A549 (cell line): ENCODE results near the gene TMX4. TPM values are rescaled to one million over a fixed set of nuclear protein-coding genes. Genes with fewer than 3 reads are reported as not detected.
A peak's percentile ranks its signal among the peaks of the same experiment; 100 is the strongest.

ENCODE experiments used
- ATAC-seq, 2 experiments: fragments of 200-7000 bp in 1 of 2; fragments of >200 bp in 1 of 2; cut with Nextera tagmentation in 1 of 2; cut with Tn5 transposase in 1 of 2; 3 replicates each; pipeline versions ENCODE4 v1.8.0 to v1.9.1; 2018 to 2020; ENCODE audit warnings: mild to moderate bottlenecking in 1 of 2, moderate library complexity in 1 of 2
- CTCF ChIA-PET: fragments of 300-600 bp; sonication (Branson Sonifier 250); formaldehyde crosslinking; extraction: SDS; loops from one replicate; lab custom pipeline; 2021; ENCODE audit warnings: antibody characterized with exemption, inconsistent platforms; lab: Yijun Ruan, JAX
- POLR2A ChIA-PET: fragments of 350-600 bp; formaldehyde crosslinking; extraction: SDS; loops from one replicate; lab custom pipeline; 2021; ENCODE audit warnings: antibody characterized with exemption, inconsistent platforms; lab: Yijun Ruan, JAX
- DNase-seq, 2 experiments: peaks; one replicate each; pipeline versions ENCODE4 v3.0.0 to v3.0.0-alpha.2; 2011 to 2016; ENCODE audit warnings: low read depth in 1 of 2, low spot score in 1 of 2
- FAIRE-seq: peaks from 2 replicates; lab custom pipeline; 2011; peaks lifted over from hg19 to GRCh38; lab: Jason Lieb, UNC
- H3K27ac ChIP-seq, 2 experiments: fragments of >200 bp; sonication (Bioruptor Twin); formaldehyde crosslinking; 3 replicates each; pipeline ENCODE4 v1.5.1; 2016 to 2017
- H3K4me1 ChIP-seq: fragments of >200 bp; sonication (Bioruptor Twin); formaldehyde crosslinking; 3 replicates; pipeline ENCODE4 v1.6.1; 2016
- H3K4me2 ChIP-seq: fragments of >200 bp; sonication (Bioruptor Twin); formaldehyde crosslinking; 3 replicates; pipeline ENCODE4 v1.6.1; 2016
- H3K4me3 ChIP-seq: fragments of >200 bp; sonication (Bioruptor Twin); formaldehyde crosslinking; 3 replicates; pipeline ENCODE4 v1.5.1; 2016
- H3K9me3 ChIP-seq: fragments of >200 bp; sonication (Bioruptor Twin); formaldehyde crosslinking; 3 replicates; pipeline ENCODE4 v1.6.1; 2016
- BCL3 ChIP-seq: fragments of >200 bp; sonication (Bioruptor Twin); formaldehyde crosslinking; IDR thresholded peaks from 3 replicates; pipeline ENCODE4 v1.6.1; 2016
- CEBPB ChIP-seq, 2 experiments: fragments of >200 bp in 1 of 2; sonication (Bioruptor Twin) in 1 of 2; formaldehyde crosslinking in 1 of 2; IDR thresholded peaks; 2 replicates each; pipeline ENCODE4 v1.6.1; 2012 to 2016
- CHD2 ChIP-seq: fragments of 150-350 bp; IDR thresholded peaks from 2 replicates; pipeline ENCODE4 v1.6.1; 2014; ENCODE audit warnings: low read length; ENCODE audit not compliant: partially characterized antibody
- CHD4 ChIP-seq: fragments of 200-600 bp; sonication (generic); IDR thresholded peaks from 2 replicates; pipeline ENCODE4 v1.6.1; 2016; ENCODE audit warnings: antibody characterized with exemption, mild to moderate bottlenecking, borderline replicate concordance
- ELK1 ChIP-seq: fragments of 150-350 bp; IDR thresholded peaks from 2 replicates; pipeline ENCODE4 v1.6.1; 2014; ENCODE audit warnings: low read depth, mild to moderate bottlenecking, low read length
- EP300 ChIP-seq, 2 experiments: fragments of >200 bp; sonication (Bioruptor Twin); formaldehyde crosslinking; IDR thresholded peaks; 2 replicates in 1 of 2; 3 replicates in 1 of 2; pipeline ENCODE4 v1.6.1; 2016 to 2017
- JUNB ChIP-seq: fragments of >200 bp; sonication (Bioruptor Twin); formaldehyde crosslinking; IDR thresholded peaks from 2 replicates; pipeline ENCODE4 v1.6.1; 2016
- KDM5A ChIP-seq: fragments of 200-600 bp; sonication (generic); IDR thresholded peaks from 2 replicates; pipeline ENCODE4 v1.6.1; 2016; ENCODE audit warnings: antibody characterized with exemption, mild to moderate bottlenecking
- MAFK ChIP-seq: fragments of 450-650 bp; IDR thresholded peaks from 2 replicates; pipeline ENCODE4 v1.6.1; 2014; ENCODE audit not compliant: partially characterized antibody
- MAX ChIP-seq: IDR thresholded peaks from 2 replicates; pipeline ENCODE4 v1.6.1; 2012
- NR3C1 ChIP-seq: fragments of >200 bp; sonication (Bioruptor Twin); formaldehyde crosslinking; IDR thresholded peaks from 3 replicates; pipeline ENCODE4 v1.6.1; 2017
- RARB ChIP-seq: fragments of 250-450 bp; sonication (Bioruptor Pico); IDR thresholded peaks from 2 replicates; pipeline ENCODE4 v1.8.0; 2021; ENCODE audit warnings: mild to moderate bottlenecking, moderate library complexity
- RCOR1 ChIP-seq: fragments of 150-350 bp; IDR thresholded peaks from 2 replicates; pipeline ENCODE4 v1.6.1; 2014; ENCODE audit warnings: antibody characterized with exemption, low read length, low read depth
- RFX5 ChIP-seq: fragments of 450-650 bp; IDR thresholded peaks from 2 replicates; pipeline ENCODE4 v1.7.1; 2014; ENCODE audit warnings: antibody characterized with exemption, mild to moderate bottlenecking, moderate library complexity
- RNF2 ChIP-seq: fragments of 200-600 bp; sonication (generic); IDR thresholded peaks from 2 replicates; pipeline ENCODE4 v1.6.1; 2016; ENCODE audit warnings: low read depth, mild to moderate bottlenecking, antibody characterized with exemption, moderate library complexity, borderline replicate concordance
- SREBF2 ChIP-seq: fragments of 450-650 bp; IDR thresholded peaks from 2 replicates; pipeline ENCODE4 v1.6.1; 2014; ENCODE audit warnings: mild to moderate bottlenecking, moderate library complexity
- TP53 ChIP-seq: fragments of 250-450 bp; sonication (Bioruptor Pico); IDR thresholded peaks from 2 replicates; pipeline ENCODE4 v1.5.0; 2021; ENCODE audit warnings: mild to moderate bottlenecking, moderate library complexity
- ZFP36 ChIP-seq: fragments of 450-650 bp; IDR thresholded peaks from 2 replicates; pipeline ENCODE4 v1.6.1; 2014; ENCODE audit warnings: borderline replicate concordance; ENCODE audit not compliant: partially characterized antibody
- ZNF302 ChIP-seq: fragments of 250-450 bp; sonication (Bioruptor Pico); IDR thresholded peaks from 2 replicates; pipeline ENCODE4 v1.9.0; 2021; ENCODE audit warnings: inconsistent platforms, mild to moderate bottlenecking, moderate library complexity
- ZSCAN20 ChIP-seq: fragments of 250-450 bp; sonication (Bioruptor Pico); IDR thresholded peaks from 2 replicates; pipeline ENCODE4 v1.8.0; 2022; ENCODE audit warnings: mild to moderate bottlenecking, moderate library complexity
- WGBS: methylation state at CpG from one replicate; pipeline ENCODE4 v1.1.6; 2017; ENCODE audit errors: missing lambda C conversion rate; 5-methylcytosine and 5-hydroxymethylcytosine counted together
- polyA plus RNA-seq, 4 experiments: library from polyadenylated mRNA; depleted of rRNA in 3 of 4; stranded (reverse); fragments of >200 nt; fragmentation: RNase III in 1 of 4; extraction: RNeasy Plus Mini Kit Qiagen cat#74134 plus additional on column Dnase treatment in 1 of 4; gene quantifications; 2 replicates in 3 of 4; 3 replicates in 1 of 4; pipeline ENCODE4 v1.2.3, GENCODE V29; 2011 to 2017
- TF ChIP-seq, protein P1 (sequence below): fragments of >200 bp; sonication (Bioruptor Twin); formaldehyde crosslinking; IDR thresholded peaks from 2 replicates; pipeline ENCODE4 v1.6.1; 2016
- TF ChIP-seq, protein P2 (sequence below): fragments of 200-600 bp; sonication (generic); IDR thresholded peaks from 2 replicates; pipeline ENCODE4 v1.6.1; 2016; ENCODE audit warnings: antibody characterized with exemption, mild to moderate bottlenecking, moderate library complexity

The TMX4 gene
- polyA plus RNA-seq, 2 of the 4 experiments (the other 2 are of a cell fraction) = 12.4 to 21.1 TPM

DNA sequence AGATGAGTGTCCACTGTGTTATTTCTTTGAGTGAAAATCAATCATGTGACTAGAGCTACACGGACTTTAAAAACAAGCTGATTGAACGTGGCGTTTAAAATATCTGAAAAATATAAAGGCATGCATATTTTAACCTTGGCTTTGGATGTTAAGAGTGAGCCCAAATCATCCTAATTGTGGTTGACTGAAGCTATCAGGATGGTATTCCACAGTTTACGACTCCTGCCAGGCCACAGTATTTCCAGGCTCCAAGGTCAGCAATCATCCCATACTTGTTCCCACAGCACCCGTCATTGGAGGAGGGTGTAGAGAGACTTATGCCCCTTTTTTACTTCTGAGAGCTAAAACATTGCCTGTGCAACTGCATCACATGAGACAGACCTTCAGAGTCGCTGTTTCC is 43.2 kb upstream of the TMX4 start:
- Histone ChIP-seq H3K4me2 (no peak overlapping the region), H3K9me3 (no peaks in the 10 kb centered on the region), H3K27ac (no peak overlapping the region), H3K4me3 (no peak overlapping the region), H3K4me1 (no peaks in the 10 kb centered on the region)
- CTCF ChIA-PET = no interaction called here
- TF ChIP-seq ZSCAN20 (CRISPR knock-in tag) = no peak
- no peak for TF ChIP-seq CHD4
- no peak for TF ChIP-seq RARB (CRISPR knock-in tag)
- TF ChIP-seq KDM5A = no peak
- TF ChIP-seq TP53 (CRISPR knock-in tag) = no peak
- no peak for TF ChIP-seq RNF2
- DNase-seq (no peak), ATAC-seq (no peak), FAIRE-seq (no peak)
- POLR2A ChIA-PET = no interaction called here
- 12% methylated on average over 6 of the region's 6 CpGs for WGBS

DNA sequence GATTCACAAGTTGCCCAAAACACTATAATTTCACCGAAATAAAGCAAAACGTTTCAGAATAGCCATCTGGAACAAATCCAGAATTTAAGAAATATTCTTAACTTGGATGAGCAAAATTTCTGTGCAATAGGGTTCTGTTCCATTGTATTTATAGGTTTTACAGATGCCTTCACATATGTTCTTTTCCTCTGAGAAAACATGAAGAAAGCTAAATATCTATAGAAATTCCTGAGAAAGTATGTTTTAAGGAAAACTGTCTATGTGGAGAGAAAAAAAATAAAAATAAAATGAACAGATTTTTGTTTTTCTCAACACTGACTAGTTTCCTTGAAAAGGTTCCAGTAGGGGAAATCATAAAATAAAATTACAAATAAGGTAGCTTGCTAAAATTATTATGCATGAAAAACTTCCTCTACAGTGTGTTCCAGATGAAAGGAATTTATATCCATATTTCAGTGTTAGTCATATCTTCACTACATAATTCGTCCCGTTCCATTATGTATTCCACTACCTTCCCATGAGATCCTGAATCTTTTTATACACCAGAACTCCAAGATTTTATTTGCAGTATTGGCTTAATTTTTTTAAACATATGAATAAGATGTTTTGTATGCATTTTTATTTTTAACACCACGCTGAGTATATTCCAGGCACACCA is 42.4 kb upstream of the TMX4 start:
- ChIA-PET POLR2A (no interaction called here), CTCF (no interaction called here)
- WGBS = 18% methylated on average over 5 of the region's 5 CpGs

DNA sequence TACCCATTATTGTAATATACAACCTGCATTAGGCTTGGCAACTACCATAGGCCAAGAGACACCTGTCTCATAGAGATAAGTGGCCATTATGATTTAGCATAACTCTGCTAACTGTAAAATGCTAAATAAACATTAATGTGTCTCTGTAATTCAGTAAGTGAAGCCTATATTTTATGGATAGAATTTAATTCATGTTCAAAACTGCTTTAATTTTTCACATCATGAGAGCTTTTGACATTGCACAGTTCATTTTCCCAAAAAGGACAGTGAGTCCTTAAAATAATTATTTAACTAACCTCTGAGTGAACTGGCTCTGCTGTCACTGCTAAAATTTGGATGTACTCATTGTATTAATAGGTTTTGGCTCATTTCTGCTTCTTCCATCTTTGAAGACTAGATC is 41.4 kb upstream of the TMX4 start:
- ChIA-PET POLR2A (no interaction called here), CTCF (no interaction called here)
- Histone ChIP-seq H3K9me3 (no peaks in the 10 kb centered on the region), H3K4me1 (no peaks in the 10 kb centered on the region)
- TF ChIP-seq TP53 (CRISPR knock-in tag) (no peak), SREBF2 (no peak), ZNF302 (CRISPR knock-in tag) (no peak), JUNB (no peak), MAFK (no peak)
- TF ChIP-seq, protein P1, sequence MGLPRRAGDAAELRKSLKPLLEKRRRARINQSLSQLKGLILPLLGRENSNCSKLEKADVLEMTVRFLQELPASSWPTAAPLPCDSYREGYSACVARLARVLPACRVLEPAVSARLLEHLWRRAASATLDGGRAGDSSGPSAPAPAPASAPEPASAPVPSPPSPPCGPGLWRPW = no peak
- TF ChIP-seq, all 56 proteins: peak for 0
- FAIRE-seq (no peak), DNase-seq (no peak), ATAC-seq (no peak)
- Histone ChIP-seq H3K4me3 (no peak overlapping the region), H3K4me2 (no peak overlapping the region), H3K27ac (no peak overlapping the region)

More for the DNA sequence above, 42.4 kb upstream of the TMX4 start:
- FAIRE-seq = peak; percentile 36
- no peaks in the 10 kb centered on the region for H3K4me1 ChIP-seq
- H3K27ac ChIP-seq = no peak overlapping the region
- H3K4me2 ChIP-seq = no peak overlapping the region
- no peak for TF ChIP-seq KDM5A
- no peak for TF ChIP-seq NR3C1
- no peak for TF ChIP-seq ZSCAN20 (CRISPR knock-in tag)
- TF ChIP-seq ELK1 = no peak
- no peak for TF ChIP-seq RFX5
- TF ChIP-seq, protein P1 = no peak
- TF ChIP-seq RCOR1 = no peak
- TF ChIP-seq EP300 (IDR thresholded peaks at IDR 0.05) = no peak
- TF ChIP-seq MAX = no peak
- no peak for DNase-seq
- ATAC-seq = no peak
- no peaks in the 10 kb centered on the region for H3K9me3 ChIP-seq
- H3K4me3 ChIP-seq = no peak overlapping the region

GRCh38 chr20:8057871-8058270 is 38.3 kb upstream of the TMX4 start:
- no peak for FAIRE-seq
- H3K4me3 ChIP-seq = no peak overlapping the region
- WGBS = 32% methylated on average over 3 of the region's 3 CpGs
- ChIA-PET CTCF (interaction anchor here (1.1 to 1.7 kb wide), 3 partner anchors 8 to 665 kb away, joined by 4 to 6 read pairs (median 5); no protein-coding TSS in a partner anchor), POLR2A (no interaction called here)
- H3K4me1 ChIP-seq = no peaks in the 10 kb centered on the region
- no peak for ATAC-seq
- H3K9me3 ChIP-seq = no peaks in the 10 kb centered on the region
- no peak overlapping the region for H3K27ac ChIP-seq
- H3K4me2 ChIP-seq = no peak overlapping the region
- no peak for DNase-seq
- no peak for TF ChIP-seq ZFP36
- TF ChIP-seq RARB (CRISPR knock-in tag) = no peak
- TF ChIP-seq JUNB = no peak
- TF ChIP-seq BCL3 = no peak
- TF ChIP-seq ZSCAN20 (CRISPR knock-in tag) = no peak
- TF ChIP-seq RNF2 = no peak
- no peak for TF ChIP-seq CEBPB (IDR thresholded peaks at IDR 0.05)
- TF ChIP-seq SREBF2 = no peak
- no peak for TF ChIP-seq MAX
- no peak for TF ChIP-seq CHD2
- TF ChIP-seq, protein P2, sequence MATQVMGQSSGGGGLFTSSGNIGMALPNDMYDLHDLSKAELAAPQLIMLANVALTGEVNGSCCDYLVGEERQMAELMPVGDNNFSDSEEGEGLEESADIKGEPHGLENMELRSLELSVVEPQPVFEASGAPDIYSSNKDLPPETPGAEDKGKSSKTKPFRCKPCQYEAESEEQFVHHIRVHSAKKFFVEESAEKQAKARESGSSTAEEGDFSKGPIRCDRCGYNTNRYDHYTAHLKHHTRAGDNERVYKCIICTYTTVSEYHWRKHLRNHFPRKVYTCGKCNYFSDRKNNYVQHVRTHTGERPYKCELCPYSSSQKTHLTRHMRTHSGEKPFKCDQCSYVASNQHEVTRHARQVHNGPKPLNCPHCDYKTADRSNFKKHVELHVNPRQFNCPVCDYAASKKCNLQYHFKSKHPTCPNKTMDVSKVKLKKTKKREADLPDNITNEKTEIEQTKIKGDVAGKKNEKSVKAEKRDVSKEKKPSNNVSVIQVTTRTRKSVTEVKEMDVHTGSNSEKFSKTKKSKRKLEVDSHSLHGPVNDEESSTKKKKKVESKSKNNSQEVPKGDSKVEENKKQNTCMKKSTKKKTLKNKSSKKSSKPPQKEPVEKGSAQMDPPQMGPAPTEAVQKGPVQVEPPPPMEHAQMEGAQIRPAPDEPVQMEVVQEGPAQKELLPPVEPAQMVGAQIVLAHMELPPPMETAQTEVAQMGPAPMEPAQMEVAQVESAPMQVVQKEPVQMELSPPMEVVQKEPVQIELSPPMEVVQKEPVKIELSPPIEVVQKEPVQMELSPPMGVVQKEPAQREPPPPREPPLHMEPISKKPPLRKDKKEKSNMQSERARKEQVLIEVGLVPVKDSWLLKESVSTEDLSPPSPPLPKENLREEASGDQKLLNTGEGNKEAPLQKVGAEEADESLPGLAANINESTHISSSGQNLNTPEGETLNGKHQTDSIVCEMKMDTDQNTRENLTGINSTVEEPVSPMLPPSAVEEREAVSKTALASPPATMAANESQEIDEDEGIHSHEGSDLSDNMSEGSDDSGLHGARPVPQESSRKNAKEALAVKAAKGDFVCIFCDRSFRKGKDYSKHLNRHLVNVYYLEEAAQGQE = no peak
